ENCODE results near the gene ZNF530.

Gene ZNF530

DNA sequence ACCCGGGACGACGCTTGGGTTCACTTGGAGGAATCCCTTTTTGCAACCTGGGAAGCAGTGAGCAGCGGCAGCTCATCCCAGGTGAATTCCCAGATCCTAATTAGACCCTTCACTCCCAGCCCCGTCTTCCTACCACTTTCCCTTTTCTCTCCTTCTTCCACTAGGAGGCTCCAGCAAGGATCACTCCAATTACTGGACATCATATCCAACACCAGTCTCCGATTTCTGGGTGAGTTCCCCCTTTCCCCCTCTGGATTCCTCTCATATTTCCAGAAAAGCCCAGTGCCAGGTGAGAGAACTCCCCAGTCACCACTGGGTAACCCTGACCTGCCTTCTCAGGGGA, 51.9 kb downstream of the ZNF530 start:
- TF ChIP-seq, protein P1, sequence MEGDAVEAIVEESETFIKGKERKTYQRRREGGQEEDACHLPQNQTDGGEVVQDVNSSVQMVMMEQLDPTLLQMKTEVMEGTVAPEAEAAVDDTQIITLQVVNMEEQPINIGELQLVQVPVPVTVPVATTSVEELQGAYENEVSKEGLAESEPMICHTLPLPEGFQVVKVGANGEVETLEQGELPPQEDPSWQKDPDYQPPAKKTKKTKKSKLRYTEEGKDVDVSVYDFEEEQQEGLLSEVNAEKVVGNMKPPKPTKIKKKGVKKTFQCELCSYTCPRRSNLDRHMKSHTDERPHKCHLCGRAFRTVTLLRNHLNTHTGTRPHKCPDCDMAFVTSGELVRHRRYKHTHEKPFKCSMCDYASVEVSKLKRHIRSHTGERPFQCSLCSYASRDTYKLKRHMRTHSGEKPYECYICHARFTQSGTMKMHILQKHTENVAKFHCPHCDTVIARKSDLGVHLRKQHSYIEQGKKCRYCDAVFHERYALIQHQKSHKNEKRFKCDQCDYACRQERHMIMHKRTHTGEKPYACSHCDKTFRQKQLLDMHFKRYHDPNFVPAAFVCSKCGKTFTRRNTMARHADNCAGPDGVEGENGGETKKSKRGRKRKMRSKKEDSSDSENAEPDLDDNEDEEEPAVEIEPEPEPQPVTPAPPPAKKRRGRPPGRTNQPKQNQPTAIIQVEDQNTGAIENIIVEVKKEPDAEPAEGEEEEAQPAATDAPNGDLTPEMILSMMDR (conservative IDR thresholded peaks at IDR 0.05; ENCODE audit: control insufficient read depth, insufficient read depth, low read depth, low read length): no peak
- DNase-seq (ENCODE audit: low read depth): no peak
- H3K4me3 ChIP-seq (ENCODE audit: control insufficient read depth, low read depth, low read length): no peak overlapping the region

DNA sequence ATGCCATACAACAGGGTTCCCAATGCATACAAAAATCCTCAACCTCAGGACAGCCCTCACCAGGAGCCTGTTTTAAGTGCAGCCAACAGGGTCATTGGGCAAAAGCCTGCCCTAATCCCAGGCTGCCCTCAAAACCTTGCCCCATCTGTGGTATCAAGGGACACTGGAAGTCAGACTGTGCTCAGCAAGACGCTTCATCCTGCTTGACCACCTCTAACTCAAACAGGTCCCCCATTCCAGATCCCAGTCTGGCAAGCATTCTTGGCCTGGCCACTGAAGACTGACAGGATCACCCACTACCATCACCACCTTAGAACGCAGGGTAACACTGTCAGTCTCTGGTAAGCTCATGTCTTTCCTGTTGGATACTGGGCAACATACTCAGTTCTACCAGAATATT, 54.0 kb downstream of the ZNF530 start:
- DNase-seq (ENCODE audit: low read depth): no peak

DNA sequence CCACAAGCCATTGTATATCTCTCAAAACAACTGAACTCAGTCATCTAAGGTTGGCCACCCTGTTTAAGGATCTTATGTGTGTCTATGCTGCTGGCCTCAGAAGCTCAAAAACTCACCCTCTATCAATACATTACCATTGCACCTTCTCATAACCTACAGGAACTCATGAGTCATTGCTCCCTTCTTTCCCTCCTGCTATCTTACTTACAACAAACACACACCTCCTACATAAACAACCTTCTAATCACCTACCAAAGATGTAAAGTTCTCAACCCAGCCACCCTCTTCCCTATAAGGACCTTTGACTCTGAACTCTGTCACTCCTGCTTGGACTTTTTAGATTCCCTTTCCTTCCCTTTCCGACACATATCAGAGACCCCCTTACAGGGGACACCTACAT, 55.8 kb downstream of the ZNF530 start:
- no peak for DNase-seq (ENCODE audit: low read depth)
- H3K4me3 ChIP-seq (ENCODE audit: control insufficient read depth, low read depth, low read length): no peak overlapping the region
- TF ChIP-seq, protein P1 (conservative IDR thresholded peaks at IDR 0.05; ENCODE audit: control insufficient read depth, insufficient read depth, low read depth, low read length): no peak

More for the DNA sequence above, 54.0 kb downstream of the ZNF530 start:
- H3K4me3 ChIP-seq (ENCODE audit: control insufficient read depth, low read depth, low read length): no peak overlapping the region
- TF ChIP-seq, protein P1 (conservative IDR thresholded peaks at IDR 0.05; ENCODE audit: control insufficient read depth, insufficient read depth, low read depth, low read length): no peak

DNA sequence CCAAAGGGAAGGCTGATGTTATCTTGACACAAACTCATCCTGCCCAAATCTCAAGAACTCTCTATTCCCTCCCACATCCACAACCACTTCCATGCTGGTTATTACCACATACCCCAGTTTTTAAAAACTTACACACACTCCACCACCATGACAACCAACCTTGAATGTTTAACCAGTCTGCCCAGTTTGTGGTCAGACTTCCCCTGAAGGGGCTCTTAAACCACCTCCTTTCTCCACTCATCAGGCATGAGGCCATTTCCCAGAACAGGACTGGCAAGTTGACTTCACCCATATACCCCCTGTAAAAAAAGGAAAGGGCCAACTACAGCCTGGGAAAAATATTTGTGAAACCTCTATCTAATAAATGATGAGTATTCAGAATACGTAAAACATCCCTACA, 56.7 kb downstream of the ZNF530 start:
- no peak overlapping the region for H3K4me3 ChIP-seq (ENCODE audit: control insufficient read depth, low read depth, low read length)
- TF ChIP-seq, protein P1 (conservative IDR thresholded peaks at IDR 0.05; ENCODE audit: control insufficient read depth, insufficient read depth, low read depth, low read length): no peak
- DNase-seq (ENCODE audit: low read depth): no peak
